ENCODE results near the gene XKRX. TPM values are rescaled to one million over a fixed set of nuclear protein-coding genes. Genes with fewer than 3 reads are reported as not detected.

Gene XKRX
- total and polyA plus RNA-seq, 3 donors from 2014 or later = 0.34 to 2.4 (median 2.0) TPM

- intact Hi-C loops (cut with DNase I; ENCODE audit: low total_unique reads) = no loop called here
- WGBS, 2 donors = 82 to 85% methylated on average over 4 of the region's 4 CpGs
Measured at GRCh38 chrX:100931218-100931924, 2.7 kb upstream of the XKRX start.

GRCh38 chrX:100926453-100926852 lies 2.3 kb downstream of the XKRX start:
- no peaks in the 10 kb centered on the region for H3K9me3 ChIP-seq
- DNase-seq = no peak
- WGBS, 2 donors = 70 to 77% methylated on average over 2 of the region's 2 CpGs
- no peak overlapping the region for H3K27ac ChIP-seq
- no peaks in the 10 kb centered on the region for H3K27me3 ChIP-seq
- no peak for TF ChIP-seq CTCF (IDR thresholded peaks at IDR 0.05)
- no peak for TF ChIP-seq POLR2A (IDR thresholded peaks at IDR 0.05)
- no peaks in the 10 kb centered on the region for H3K4me1 ChIP-seq
- no peaks in the 10 kb centered on the region for H3K36me3 ChIP-seq (ENCODE audit: low read depth, missing control alignments)
- H3K4me3 ChIP-seq = no peak overlapping the region
- intact Hi-C loops (cut with DNase I; ENCODE audit: low total_unique reads) = no loop called here

More at GRCh38 chrX:100931218-100931924, 2.7 kb upstream of the XKRX start:
- Histone ChIP-seq H3K27ac (no peak overlapping the region), H3K36me3 (ENCODE audit: low read depth, missing control alignments) (no peaks in the 10 kb centered on the region), H3K4me1 (no peaks in the 10 kb centered on the region), H3K27me3 (no peaks in the 10 kb centered on the region), H3K9me3 (no peaks in the 10 kb centered on the region), H3K4me3 (no peak overlapping the region)
- no peak for DNase-seq
- no peak for TF ChIP-seq POLR2A (IDR thresholded peaks at IDR 0.05)
- no peak for TF ChIP-seq CTCF (IDR thresholded peaks at IDR 0.05)

GRCh38 chrX:100924375-100924774 lies 4.3 kb downstream of the XKRX start:
- DNase-seq = no peak
- H3K4me1 ChIP-seq = no peaks in the 10 kb centered on the region
- intact Hi-C loops (cut with DNase I; ENCODE audit: low total_unique reads) = no loop called here

GRCh38 chrX:100915562-100915961 lies 13.2 kb downstream of the XKRX start:
- TF ChIP-seq CTCF (IDR thresholded peaks at IDR 0.05) = no peak
- no peak for TF ChIP-seq POLR2A (IDR thresholded peaks at IDR 0.05)
- intact Hi-C loops (cut with DNase I; ENCODE audit: low total_unique reads) = no loop called here
- Histone ChIP-seq H3K36me3 (ENCODE audit: low read depth, missing control alignments) (no peaks in the 10 kb centered on the region), H3K9me3 (no peaks in the 10 kb centered on the region), H3K27me3 (no peaks in the 10 kb centered on the region), H3K4me1 (no peaks in the 10 kb centered on the region), H3K4me3 (no peak overlapping the region), H3K27ac (no peak overlapping the region)
- 72 to 73% methylated on average over 2 of the region's 2 CpGs for WGBS, 2 donors
- DNase-seq = no peak

More at GRCh38 chrX:100924375-100924774, 4.3 kb downstream of the XKRX start:
- no peak for TF ChIP-seq CTCF (IDR thresholded peaks at IDR 0.05)
- TF ChIP-seq POLR2A (IDR thresholded peaks at IDR 0.05) = no peak
- Histone ChIP-seq H3K4me3 (no peak overlapping the region), H3K36me3 (ENCODE audit: low read depth, missing control alignments) (no peaks in the 10 kb centered on the region), H3K27ac (no peak overlapping the region), H3K9me3 (no peaks in the 10 kb centered on the region), H3K27me3 (no peaks in the 10 kb centered on the region)
- WGBS, 2 donors = 75 to 80% methylated on average over 3 of the region's 3 CpGs

- no peak for DNase-seq
- intact Hi-C loops (cut with DNase I; ENCODE audit: low total_unique reads) = no loop called here
- H3K36me3 ChIP-seq (ENCODE audit: low read depth, missing control alignments) = no peaks in the 10 kb centered on the region
- no peak for TF ChIP-seq CTCF (IDR thresholded peaks at IDR 0.05)
- TF ChIP-seq POLR2A (IDR thresholded peaks at IDR 0.05) = no peak
- no peak overlapping the region for H3K27ac ChIP-seq
- no peaks in the 10 kb centered on the region for H3K27me3 ChIP-seq
- no peaks in the 10 kb centered on the region for H3K4me1 ChIP-seq
- H3K4me3 ChIP-seq = no peak overlapping the region
- no peaks in the 10 kb centered on the region for H3K9me3 ChIP-seq
- WGBS, 2 donors = 82 to 97% methylated on average over 2 to 3 of the region's 3 CpGs
Measured at GRCh38 chrX:100913111-100913510, 15.6 kb downstream of the XKRX start.

Data from testis (tissue), 3 donors.